G401.6 (cell line): ENCODE results near the gene RPL19.
"Not testable (repeated sequence)": the region's sequence is repeated elsewhere in the genome, so short reads cannot be mapped to it uniquely, and the experiment has no call there.

Experiments used
- FAIRE-seq: peaks from 2 replicates; lab custom pipeline; 2012; peaks lifted over from hg19 to GRCh38; lab: Jason Lieb, UNC

Gene RPL19

DNA sequence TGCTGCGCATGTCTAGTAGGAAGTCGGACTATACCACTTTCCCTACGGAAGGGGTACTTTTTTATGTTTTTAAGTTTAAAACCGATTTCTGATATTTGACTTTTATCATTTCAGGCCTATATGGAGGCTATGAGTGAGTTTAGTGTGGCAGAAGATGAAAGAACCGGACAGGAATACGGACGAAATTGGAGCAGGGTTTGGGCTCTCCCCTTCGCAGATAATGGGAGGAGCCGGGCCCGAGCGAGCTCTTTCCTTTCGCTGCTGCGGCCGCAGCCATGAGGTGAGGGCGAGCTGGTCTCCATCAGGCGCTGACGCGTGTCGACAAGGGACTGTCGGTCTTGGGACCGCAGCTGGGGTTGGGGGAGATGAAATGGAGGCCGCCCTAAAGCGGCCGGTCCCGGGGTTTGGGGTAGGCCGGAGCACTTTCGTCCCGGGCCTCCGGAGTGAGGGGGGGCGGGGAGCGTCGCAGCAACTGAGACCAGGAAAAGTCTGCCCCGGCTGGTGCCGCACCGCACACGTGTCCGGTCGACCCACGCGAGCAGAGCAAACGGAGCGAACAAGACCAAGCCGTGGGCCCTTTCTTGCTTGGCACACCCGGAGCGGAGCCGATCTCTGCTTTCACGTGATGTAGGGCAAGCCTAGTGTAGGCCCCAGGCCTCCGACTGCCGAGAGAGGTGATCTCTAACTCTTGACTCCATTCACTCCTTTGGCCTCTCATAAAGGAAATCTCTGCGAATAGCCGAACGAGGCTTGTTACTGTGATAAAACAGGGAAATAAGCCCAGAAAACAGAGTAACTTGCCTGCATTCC lies at the start of gene RPL19:
Gene RPL19 (plus strand): TSS at position 214 of the 810 bp plus-strand sequence. CDS start 62 bp downstream, at position 276.
- FAIRE-seq = no peak

- FAIRE-seq = no peak
These were observed 49.3 kb upstream of the RPL19 start for GRCh38 chr17:39150795-39151149.

DNA sequence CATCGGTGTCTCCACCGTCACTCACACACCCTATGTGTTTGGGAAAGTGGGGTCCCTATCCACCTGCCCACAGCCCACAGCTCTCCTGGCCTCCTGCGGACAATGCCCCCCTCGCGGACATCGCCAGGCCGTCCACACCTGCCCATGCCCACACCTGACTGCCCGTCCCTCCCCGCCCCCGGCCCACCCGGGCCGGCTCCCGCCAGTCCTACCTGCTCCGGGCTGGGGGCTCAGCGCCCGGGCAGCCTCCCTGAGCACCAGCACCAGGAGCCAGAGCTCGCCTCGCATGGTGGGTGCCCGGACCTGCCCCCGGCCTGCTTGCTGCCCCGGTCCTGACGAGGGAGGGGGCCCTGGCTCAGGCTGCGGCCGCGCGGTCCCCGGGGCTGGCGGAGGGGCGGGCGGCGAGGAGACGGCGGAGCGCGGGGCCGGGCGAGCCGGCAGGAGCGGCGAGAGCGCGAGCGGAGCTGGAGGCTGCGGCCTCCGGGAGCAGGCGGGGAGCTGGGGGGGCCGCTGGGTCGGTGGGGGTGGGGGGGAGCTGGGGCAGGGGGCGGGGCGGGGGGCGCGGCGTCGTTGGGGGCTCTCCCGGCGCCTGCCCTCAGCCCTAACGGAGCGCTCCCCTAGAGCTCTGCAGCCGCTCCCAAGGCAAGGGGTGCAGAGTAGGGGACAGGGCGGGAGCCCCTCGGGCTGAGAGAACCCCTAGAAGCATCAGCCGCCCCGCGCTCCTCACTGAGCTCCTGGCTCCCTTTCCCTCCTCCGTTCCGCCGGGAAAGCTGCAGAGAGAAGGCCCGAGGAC lies 48.7 kb upstream of the RPL19 start, which contains the start of gene PLXDC1:
Gene PLXDC1 (minus strand): TSS at position 488 of the 793 bp plus-strand sequence. CDS start 200 bp downstream, at position 288.
- FAIRE-seq = no peak

DNA sequence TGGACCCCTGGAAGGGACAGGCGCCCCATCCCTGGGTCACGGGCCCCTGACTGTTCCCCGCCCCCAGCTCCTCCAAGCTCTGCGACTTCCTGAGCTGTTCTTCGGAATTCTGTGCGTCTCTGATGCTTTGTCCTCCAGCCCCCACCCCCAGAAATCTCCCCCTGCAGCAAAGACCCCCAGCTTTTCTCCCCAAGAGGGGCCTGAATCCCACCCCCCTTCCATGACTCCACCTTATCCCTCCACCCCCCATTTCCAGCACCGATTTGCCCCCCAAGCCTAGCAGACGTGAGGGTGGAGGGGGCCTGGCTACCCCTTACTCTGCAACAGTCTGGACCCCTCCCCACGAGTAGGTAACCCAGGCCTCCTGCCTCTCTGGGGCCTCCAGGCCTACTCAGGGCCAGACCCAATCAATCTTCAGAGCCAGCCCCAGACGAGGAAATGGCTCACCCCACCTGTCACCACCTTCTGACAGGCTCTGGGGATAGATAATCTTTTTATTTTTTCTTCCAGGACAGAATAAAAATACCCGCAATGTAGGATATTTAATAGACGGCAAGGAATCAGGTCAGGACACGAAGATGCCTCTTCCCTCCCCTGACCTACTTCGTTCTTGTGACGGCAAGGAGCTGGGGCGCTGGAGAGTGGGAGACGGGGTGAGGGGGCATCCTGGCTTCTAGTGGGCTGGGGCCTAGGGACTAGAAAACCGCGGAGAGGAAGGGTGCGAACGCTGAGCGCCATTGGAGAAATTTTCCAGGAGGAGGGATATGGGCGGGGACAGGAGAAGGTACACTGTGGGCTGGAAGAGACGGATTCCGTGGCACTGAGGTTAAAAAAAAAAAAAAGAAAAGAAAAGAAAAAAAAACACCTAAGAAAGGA lies 47.9 kb upstream of the RPL19 start:
- peak; percentile 55 for FAIRE-seq

DNA sequence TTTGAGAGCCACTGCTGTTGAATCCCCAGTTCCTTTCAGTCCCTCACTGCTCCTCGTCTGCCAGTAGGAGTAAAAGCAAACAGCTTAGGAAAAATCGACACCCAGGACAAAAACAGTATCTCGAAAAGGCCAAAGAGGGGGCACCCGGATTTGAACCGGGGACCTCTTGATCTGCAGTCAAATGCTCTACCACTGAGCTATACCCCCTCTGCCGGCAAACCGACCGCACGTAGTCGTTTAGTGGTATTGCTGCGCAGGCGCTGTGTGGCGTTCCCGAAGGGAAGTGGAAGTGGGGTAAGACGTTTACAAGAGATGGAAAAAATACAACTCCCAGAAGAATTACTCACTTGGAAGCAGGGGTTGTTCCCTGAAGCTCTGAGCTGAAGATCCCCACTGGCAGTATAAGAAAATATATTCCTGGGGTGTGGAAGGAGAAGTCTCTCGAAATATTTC lies 46.5 kb upstream of the RPL19 start:
- FAIRE-seq = peak; percentile 82

- no peak for FAIRE-seq
These were observed 44.4 kb upstream of the RPL19 start for GRCh38 chr17:39155654-39156053.

GRCh38 chr17:39156491-39156890 lies 43.6 kb upstream of the RPL19 start:
- FAIRE-seq = no peak

DNA sequence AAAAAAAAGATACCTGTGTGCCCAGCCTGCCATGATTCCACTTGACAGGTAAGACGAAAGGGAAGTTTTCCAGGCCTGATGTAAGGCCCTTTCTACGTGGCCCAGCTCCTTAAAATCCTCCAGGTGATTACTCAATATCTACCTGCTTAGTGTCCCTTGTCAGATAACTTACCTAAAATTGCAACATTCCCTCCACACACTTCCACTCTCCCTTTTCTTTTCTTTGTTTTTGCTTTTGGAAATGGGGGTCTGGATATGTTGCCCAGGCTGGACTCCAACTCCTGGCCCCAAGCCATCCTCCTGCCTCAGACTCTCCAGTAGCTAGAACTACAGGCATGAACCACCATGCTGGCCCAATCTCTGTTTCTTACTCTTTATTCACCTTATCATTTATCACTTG lies 41.5 kb upstream of the RPL19 start:
- no peak for FAIRE-seq

DNA sequence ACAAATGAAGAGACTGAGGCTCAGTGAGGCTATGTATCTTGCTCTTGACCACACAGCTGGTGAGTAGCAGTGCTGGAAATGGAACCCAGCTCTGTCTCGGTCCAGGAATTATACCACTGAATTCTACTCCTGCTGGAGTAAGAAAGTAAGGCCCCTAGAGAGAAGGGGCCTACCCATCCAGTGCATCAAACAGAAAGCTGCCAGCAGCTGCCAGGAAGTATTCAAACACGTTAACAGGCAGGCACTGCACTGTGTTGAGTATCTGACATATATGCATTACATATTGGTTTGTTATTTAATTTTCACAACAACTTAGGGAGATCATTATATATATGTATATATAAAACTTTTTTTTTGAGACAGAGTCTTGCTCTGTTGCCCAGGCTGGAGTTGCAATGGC lies 38.1 kb upstream of the RPL19 start:
- no peak for FAIRE-seq

DNA sequence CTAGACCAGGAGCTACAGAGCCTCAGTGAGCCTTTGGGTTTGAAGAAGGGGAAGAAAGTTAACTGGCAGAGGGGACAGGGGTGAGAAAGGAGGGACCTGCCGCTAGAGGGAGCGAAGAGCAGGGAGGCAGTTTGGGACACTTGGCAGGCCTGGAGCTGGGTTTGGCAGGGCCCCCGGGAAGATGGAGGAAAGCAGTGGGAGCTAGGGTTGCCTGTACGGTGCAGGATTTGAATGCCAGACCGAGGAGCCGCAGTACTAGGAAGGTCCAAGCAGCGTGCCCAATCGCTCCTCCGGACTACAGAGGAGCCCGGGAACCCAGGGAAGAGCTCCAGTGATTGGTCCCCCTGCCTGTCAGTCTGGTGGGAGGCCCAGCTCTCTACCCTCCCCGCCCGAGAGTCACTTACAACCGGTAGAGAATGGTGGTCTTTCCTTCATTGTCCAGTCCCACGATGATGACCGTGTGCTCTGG lies 35.4 kb upstream of the RPL19 start:
- peak; percentile 69 for FAIRE-seq

GRCh38 chr17:39165178-39165840 lies 34.8 kb upstream of the RPL19 start:
- FAIRE-seq = no peak

DNA sequence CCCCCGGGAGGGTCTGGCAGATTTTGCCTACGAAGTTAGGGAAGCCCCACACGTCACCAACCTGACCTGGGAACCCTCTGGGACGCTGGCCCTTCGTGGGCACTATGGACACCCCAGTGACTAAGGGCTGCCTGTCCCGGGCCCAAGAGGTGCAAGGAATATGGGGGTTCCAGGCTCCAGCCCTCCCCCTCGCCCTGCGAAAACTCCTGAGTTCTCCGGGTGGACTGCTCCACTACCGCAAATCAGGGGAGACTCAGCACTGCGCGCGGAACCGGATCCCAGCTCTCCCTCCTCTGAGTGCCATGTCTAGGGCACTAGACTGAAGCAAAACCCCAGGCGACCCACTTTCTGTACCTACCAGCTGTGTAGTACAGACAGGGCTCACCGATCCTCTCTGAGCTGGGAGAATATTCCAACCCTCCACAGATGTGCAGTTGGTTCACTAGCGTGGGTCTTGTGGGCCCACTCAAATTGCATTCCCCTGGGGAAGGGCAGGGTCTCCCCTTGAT lies 34.2 kb upstream of the RPL19 start, which contains the start of gene ARL5C:
Gene ARL5C (minus strand): TSS at position 321 of the 509 bp plus-strand sequence. CDS start 401 bp downstream, outside the sequence.
- FAIRE-seq = no peak

- FAIRE-seq = no peak
These were observed 33.4 kb upstream of the RPL19 start for GRCh38 chr17:39166437-39167335.

GRCh38 chr17:39167476-39167875 lies 32.6 kb upstream of the RPL19 start:
- no peak for FAIRE-seq

GRCh38 chr17:39168503-39168902 lies 31.6 kb upstream of the RPL19 start:
- FAIRE-seq = not testable (repeated sequence)

- FAIRE-seq = no peak
These were observed 31.0 kb upstream of the RPL19 start for GRCh38 chr17:39169101-39169500.

DNA sequence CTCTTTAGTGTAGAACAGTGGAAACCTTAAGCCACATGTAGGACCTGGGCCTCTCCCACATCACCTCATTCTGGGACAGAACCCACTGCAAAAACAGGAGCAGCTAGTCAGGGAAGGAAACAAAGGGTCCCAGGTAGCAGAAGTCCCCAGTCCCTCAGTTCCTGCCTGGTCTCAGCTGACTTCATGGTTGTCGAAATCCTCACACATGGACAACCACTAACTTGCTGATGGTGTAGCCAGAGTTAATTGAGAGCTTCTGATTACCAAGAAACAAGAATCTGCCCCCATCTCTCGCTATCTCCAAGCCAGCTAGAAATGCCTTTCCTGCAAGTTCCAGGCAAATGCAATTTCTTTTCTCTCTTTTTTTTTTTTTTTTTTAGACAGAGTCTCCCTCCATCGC lies 30.6 kb upstream of the RPL19 start:
- FAIRE-seq = no peak

DNA sequence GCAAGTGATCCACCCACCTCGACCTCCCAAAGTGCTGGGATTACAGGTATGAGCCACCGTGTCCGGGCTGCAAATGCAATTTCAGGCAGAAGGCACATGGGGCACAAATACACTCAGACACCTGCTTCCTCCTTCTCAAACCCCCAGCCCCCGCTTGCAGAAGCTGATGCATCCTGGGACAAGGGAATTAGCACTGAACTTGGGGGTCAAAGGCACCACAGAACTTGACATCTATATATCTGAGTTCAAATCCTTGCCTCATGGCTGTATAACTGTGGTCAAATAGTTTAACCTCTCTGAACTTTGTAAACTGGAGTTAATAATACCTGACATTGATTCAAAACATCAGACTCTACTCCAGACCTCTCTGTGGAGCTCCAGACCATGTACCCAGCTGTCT lies 30.0 kb upstream of the RPL19 start:
- no peak for FAIRE-seq

DNA sequence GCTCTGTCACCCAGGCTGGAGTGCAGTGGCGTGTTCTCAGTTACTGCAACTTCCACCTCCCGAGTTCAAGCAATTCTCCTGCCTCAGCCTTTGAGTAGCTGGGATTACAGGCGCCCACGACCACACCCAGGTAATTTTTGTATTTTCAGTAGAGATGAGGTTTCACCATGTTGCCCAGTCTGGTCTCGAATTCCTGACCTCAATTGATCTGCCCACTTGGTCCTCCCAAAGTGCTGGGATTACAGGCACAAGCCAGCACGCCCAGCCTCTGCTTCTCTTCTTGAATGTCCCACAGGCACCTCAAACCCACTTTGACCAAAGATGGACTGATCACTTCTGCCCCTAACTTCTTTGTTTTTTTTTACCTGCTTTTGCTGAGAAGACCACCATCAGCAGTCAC lies 29.5 kb upstream of the RPL19 start:
- no peak for FAIRE-seq

DNA sequence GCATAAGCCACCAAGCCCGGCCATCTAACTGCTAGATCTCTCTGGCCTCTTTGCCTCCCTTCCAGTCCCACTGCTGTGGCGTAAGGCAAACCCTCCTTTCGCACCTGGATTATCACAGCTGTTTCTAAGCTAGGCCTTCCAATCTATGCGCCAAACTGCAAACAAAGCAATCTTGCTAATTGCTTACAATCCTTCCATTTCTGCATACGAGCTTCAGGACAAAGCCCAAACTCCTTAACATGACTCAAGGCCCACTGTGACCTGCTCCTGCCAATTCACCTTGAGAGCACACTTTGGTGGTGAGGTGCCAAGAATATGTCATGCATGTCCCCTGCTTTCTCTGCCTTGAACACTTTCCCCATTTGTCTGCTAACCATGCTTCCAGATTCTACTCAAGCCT lies 28.1 kb upstream of the RPL19 start:
- no peak for FAIRE-seq
